Transverse colon (tissue), 3 donors: ENCODE results near the gene UNC5A.

Source experiments
- EP300 ChIP-seq: sonication (generic); formaldehyde crosslinking; IDR thresholded peaks from one replicate; pipeline ENCODE4 v1.6.1; 2017; ENCODE audit warnings: antibody characterized with exemption, low read depth
- POLR2A ChIP-seq: fragments of 450-650 bp; IDR thresholded peaks from one replicate; pipeline ENCODE4 v1.6.1; 2016; ENCODE audit warnings: antibody characterized with exemption, mild to moderate bottlenecking, moderate library complexity
- TF ChIP-seq, protein P1 (sequence below), 5 experiments: fragments of 200-600 bp in 3 of 5; fragments of 450-650 bp in 2 of 5; sonication (generic) in 3 of 5; IDR thresholded peaks; 1 replicate in 2 of 5; 2 replicates in 3 of 5; pipeline ENCODE4 v1.5.1; 2016 to 2017; ENCODE audit warnings: antibody characterized with exemption in 5 of 5, inconsistent platforms in 3 of 5, mild to moderate bottlenecking in 2 of 5, moderate library complexity in 1 of 5

- no peak for TF ChIP-seq POLR2A
- no peak for TF ChIP-seq EP300
- TF ChIP-seq, protein P1, sequence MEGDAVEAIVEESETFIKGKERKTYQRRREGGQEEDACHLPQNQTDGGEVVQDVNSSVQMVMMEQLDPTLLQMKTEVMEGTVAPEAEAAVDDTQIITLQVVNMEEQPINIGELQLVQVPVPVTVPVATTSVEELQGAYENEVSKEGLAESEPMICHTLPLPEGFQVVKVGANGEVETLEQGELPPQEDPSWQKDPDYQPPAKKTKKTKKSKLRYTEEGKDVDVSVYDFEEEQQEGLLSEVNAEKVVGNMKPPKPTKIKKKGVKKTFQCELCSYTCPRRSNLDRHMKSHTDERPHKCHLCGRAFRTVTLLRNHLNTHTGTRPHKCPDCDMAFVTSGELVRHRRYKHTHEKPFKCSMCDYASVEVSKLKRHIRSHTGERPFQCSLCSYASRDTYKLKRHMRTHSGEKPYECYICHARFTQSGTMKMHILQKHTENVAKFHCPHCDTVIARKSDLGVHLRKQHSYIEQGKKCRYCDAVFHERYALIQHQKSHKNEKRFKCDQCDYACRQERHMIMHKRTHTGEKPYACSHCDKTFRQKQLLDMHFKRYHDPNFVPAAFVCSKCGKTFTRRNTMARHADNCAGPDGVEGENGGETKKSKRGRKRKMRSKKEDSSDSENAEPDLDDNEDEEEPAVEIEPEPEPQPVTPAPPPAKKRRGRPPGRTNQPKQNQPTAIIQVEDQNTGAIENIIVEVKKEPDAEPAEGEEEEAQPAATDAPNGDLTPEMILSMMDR (IDR thresholded peaks at IDR 0.05), result no peak
These were observed 11.1 kb downstream of the UNC5A start for GRCh38 chr5:176821441-176821840.
